Glomerular endothelial cell (primary cell): Measurements from ENCODE around the gene CYP24A1. TPM values are rescaled to one million over a fixed set of nuclear protein-coding genes. Genes with fewer than 3 reads are reported as not detected.

ENCODE experiments used
- DNase-seq: peaks from one replicate; pipeline ENCODE4 v3.0.0-alpha.2; 2011; ENCODE audit warnings: low read depth, low spot score; ENCODE audit errors: extremely low read depth
- total RNA-seq: library from RNA; depleted of rRNA; stranded (reverse); fragments of >200 nt; gene quantifications from 2 replicates; pipeline ENCODE4 v1.2.3, GENCODE V29; 2015

CYP24A1 gene
- total RNA-seq, 1 donor from 2014 or later, result not detected

DNA sequence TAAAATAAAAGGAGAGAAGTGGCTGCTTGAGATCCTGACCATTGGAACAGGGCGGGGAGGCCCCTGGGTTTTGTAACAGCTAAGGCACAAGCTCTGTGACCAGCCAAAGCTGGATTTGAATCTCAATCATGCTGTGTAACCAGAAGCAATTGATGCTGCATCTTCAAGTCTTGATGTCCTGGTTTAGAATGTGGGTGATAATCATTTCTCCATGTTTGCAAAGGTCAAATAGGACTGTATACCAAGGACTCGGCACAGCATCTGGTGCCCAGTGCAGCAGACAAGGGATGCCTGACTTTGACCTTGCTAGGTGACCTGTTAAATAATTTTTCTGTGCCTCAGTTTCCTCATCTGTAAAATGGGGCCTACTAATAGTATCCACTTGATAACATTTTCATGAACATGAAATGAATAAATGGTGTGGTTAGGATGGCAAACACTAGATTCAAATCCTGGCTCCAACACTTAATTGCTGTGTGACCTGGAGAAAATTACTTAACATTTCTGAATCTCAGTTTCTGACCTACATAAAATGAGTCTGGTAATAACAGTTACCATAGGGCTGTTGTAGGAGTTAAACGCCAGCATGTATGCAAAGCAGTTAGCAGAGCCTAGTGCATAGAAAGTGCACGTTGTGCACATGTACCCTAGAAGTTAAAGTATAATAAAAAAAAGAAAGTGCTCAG is 57.1 kb downstream of the CYP24A1 start:
- DNase-seq, result no peak

DNA sequence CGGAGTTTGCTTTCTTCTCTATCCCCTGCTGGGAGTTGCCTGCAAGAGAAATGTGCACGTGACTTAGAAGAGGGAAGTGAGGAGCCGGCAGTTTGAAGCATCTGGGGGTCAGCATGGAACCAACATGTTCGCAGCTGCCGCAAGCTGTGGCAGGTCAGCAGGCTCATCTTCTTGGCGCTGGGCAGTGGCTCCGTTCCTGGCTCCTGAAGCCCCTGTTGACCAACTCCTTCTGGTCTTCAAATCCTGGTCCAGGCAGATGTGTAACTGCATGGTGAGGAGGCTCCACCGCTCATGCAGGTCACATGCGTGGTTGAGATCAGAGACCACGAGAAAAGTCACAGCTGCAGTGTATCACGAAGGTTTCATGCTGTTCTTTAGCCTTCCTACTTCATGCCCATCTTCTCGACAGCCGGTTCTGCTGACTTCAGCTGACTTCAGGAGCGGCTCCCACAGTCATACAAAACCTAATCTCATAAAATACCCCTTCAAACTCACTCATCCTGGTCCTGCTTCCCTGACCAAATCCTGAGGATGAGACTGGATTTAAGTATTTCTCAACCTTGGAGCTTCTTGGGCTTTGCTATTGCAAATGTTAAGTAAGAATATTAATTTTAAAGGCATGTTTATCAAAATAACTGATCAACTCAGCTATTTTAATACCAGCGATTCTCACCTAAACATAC is 58.5 kb downstream of the CYP24A1 start:
- DNase-seq, result no peak

DNA sequence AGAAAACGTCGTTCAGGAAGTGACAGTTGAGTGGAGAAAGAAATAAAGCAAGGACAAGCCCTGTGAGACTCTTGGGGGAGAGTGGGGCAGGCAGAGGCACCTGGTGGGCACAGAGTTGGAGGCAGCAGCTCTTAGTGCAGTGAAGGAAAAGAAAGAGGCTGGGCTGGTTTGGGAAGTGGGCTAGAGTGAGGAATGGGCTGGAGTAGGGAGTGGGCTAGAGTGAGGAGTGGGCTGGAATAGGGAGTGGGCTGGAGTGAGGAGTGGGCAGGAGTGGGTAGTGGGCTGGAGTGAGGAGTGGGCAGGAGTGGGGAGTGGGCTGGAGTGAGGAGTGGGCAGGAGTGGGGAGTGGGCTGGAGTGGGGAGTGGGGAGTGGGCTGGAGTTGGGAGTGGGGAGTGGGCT is 59.7 kb downstream of the CYP24A1 start:
- no peak for DNase-seq

- DNase-seq, result no peak
These were observed 60.2 kb downstream of the CYP24A1 start for GRCh38 chr20:54113566-54113965.

GRCh38 chr20:54112221-54112884 is 61.4 kb downstream of the CYP24A1 start:
- no peak for DNase-seq

GRCh38 chr20:54111460-54111859 is 62.3 kb downstream of the CYP24A1 start:
- no peak for DNase-seq

GRCh38 chr20:54110457-54110856 is 63.3 kb downstream of the CYP24A1 start:
- no peak for DNase-seq

DNA sequence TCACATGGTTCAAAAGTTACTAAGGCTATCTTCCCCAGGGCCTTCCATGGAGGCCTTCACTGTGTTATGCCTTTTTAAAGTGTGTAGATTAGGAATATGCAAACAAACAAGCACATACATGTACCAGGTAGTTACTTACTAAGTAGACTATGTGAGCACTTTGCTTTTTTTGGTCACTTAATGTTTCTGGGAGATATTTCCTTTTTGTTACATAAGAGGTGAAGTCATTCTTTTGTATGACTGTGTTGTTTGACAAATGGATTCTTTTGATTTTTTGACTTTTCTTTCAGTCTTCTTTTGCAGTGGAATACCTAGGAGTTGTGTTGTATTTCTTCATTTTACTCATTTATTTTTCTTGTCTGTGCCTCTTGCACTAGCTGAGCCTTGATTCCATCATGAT is 63.7 kb downstream of the CYP24A1 start:
- no peak for DNase-seq

GRCh38 chr20:54108817-54109216 is 65.0 kb downstream of the CYP24A1 start:
- DNase-seq, result no peak

GRCh38 chr20:54108326-54108642 is 65.5 kb downstream of the CYP24A1 start:
- no peak for DNase-seq

GRCh38 chr20:54107600-54108325 is 66.0 kb downstream of the CYP24A1 start:
- no peak for DNase-seq

DNA sequence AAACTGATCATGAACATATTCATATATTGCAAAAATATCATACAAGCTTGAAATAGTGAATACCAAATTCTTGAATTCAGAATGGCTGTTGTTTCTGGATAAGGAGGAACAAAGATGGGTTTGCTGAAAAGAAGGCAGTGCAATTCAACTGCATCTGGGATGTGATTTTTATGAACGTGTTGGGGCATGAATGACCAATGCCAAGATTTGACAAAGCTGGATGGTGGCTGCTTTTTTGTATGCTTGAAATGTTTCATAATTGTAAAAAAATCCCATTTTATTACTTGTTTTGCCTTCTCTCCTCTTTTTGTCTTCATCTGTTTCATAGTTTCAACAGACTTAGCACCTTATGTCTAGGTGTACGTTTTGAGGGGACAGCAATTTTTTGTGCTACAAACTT is 66.6 kb downstream of the CYP24A1 start:
- DNase-seq, result no peak

DNA sequence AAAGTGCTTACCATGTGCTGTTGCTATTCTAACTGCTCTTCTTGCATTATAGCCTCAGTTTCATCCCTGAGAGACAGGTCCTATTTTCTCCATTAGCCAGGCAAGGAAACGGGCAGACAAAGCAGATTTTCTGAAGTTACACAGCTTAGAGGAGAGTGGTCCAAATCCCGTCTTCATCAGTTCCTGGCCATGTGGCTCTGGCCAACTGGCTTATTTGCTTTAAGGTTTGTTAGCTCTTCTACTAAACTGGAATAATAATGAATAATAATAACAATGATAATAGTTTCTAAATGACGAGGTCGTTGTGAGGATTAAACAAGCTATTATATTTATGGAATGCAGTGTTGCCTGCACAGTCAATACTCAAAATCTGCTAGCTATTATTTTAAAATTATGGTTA is 67.6 kb downstream of the CYP24A1 start:
- no peak for DNase-seq

DNA sequence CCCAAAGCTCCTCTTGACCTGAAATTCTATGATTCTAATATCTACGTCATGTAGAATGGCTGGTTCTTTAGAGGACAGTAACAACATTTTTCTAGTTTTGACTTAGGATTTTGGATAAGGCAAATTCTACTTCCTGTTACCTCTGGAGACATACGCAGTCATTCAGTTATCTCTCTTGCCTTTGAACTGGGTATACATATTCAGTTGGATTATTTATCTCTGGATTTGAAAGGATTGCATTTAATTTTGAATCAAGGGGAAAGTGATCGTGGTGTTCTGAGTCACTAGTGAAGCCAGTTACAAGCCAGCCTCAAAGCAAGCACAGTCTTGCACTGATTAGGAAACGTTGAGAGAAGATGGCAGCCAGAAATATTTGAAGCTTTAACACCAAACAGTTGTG is 68.1 kb downstream of the CYP24A1 start:
- DNase-seq, result no peak

DNA sequence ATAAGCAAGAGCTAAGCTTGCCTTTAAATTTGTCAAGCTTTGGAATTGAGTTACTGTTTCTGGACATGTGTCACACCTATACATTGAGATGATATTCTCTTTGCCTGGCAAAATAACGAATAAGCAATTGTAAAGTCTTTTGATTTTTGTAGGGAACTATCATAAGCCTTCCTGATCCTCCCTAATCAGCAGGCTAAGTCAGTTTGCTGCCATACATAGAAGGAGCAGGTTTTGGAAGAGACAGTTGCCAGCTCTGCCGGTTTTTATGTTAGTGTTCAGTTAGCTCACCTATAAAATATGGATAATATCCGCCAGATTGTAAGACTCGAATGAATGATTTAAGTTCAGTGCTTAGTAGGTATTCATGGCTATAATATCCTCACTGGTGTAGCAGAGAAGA is 69.0 kb downstream of the CYP24A1 start:
- DNase-seq, result no peak

DNA sequence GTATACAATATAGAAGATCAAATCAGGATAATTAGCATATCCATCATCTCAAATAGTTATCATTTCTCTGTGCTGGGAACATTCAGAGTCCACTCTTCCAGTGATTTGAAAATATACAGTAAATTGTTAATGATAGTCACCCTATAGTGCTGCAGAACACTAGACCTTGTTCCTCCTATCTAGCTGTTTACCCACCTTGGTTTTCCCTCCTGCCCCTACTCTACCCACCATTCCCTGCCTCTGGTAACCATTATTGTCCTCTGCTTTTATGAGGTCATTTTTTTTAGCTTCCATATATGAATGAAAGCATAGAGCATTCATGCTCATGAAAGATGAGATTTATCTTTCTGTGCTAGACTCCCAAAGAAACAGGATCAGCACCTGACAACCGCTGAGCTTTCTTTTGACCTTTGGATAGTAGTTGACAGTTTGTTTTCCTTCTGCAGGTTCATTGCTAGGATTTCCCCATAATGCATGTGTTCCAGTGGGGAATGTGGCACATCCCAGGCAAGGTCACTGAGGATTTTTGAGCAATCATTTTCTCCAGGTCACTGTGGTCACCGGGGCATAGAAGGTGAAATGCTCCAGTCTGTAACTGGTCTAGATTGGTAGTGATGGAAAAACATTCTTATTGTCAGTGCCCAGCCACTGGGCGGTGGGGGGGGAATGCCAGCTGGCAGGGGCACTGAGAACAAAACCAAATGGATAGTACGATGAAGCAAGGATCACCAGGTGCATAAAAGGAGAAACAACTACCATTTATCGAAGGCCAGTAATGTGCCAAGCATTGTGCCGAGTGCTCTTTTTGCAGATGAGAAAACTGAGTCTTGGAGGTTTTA is 69.8 kb downstream of the CYP24A1 start:
- DNase-seq, result no peak

Other genes starting within 250 kb of the CYP24A1 start
- gene BCAS1, start 103.4 kb downstream of the CYP24A1 start, total RNA-seq, result not detected in 2 replicates
- gene PFDN4, start 34.1 kb upstream of the CYP24A1 start, total RNA-seq, result 56.6 and 78.3 TPM in 2 replicates